NCI-H146 treated with DMSO at 0.1 percent for 48 hours (cell line): ENCODE measurements around the gene TCF25.
"Not testable (repeated sequence)": the region's sequence is repeated elsewhere in the genome, so short reads cannot be mapped to it uniquely, and the experiment has no call there.

ENCODE experiments used
- DNase-seq: peaks from one replicate; lab custom pipeline; 2025; ENCODE audit not compliant: unreplicated experiment; lab: John Stamatoyannopoulos, UW

Gene TCF25

GRCh38 chr16:89919535-89920406 is 46.4 kb downstream of the TCF25 start:
- no peak for DNase-seq

GRCh38 chr16:89920723-89921122 is 47.3 kb downstream of the TCF25 start:
- no peak for DNase-seq

DNA sequence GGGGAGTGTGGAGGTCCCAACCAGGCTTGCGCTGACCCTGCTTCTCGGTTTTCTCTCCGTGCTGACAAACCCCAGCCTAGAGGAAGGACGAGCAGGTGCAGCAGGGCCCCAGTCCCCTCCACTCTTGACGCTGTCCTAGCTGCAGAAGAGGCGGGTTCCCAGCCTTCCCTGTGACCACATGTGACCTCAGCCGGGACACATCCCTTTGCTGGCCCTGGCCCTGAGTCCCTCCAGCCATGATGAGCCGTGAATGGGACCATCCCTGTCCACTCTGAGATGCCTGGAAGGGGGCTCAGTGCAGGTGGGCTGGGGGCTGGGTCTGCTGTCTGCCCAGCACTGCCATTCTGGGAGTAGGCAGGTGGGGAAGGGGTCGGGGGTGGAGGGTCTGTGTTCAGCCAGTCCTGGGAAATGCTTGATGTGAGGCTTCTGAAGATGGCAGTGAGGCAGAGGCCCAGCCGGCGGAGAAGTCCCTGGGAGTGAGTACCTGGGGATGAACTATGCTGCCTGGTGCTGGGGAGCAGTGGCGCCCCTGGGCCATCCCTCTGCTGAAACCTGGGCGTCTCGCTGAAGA is 47.8 kb downstream of the TCF25 start:
- no peak for DNase-seq

- DNase-seq, result peak; percentile 17
These were observed 48.5 kb downstream of the TCF25 start for GRCh38 chr16:89921702-89922476.

DNA sequence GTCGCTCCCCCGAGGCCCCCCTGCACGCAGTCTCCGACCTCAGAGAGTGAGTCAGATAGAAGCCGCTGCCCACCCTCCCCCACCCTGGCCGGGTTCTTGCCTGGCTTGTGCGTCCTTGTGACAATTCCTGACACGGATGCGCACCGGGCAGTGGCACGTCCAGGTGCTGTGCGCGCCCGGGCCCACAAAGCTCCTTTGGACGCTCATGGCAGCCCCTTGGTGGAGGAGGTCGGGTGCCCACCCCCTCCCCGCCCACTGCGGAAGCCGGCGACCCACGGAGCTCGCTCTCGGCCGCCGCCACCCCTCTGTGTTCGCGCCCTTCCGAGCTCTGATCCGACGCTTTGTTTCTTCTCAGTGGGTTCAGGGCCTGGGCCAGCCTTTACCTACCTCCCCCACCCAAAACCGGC is 49.1 kb downstream of the TCF25 start:
- DNase-seq, result no peak

DNA sequence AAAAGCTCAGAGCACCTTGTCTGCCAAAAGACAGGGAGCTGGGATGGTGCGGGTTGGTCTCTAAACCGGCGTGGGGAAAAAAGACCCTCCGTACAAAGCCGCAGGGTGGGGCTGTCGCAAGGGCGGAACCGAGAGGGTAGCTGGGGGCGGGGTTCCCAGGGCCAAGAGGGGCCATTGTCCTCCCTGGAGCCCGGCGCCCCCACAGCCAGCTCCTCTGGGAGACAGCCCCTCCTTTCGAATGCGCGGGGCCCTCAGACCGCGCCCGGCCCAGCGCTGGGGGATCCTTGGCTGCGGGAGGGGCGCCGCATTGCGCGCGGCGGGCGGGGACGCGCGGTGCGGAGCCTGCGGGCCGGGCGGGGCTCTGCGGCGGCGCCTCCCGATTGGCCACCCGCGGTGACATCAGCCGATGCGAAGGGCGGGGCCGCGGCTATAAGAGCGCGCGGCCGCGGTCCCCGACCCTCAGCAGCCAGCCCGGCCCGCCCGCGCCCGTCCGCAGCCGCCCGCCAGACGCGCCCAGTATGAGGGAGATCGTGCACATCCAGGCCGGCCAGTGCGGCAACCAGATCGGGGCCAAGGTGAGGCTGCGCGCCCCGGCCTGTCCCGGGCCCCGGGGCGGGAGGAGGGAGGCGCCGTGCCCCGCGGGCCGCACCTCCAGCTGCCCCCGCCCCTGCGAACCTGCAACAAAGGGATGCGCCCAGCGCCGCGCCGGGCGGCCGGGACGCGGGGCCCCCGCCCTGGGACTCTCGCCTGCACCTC is 49.7 kb downstream of the TCF25 start, which contains the start of gene TUBB3:
Gene TUBB3 (plus strand): TSS at position 459 of the 756 bp plus-strand sequence. CDS start 60 bp downstream, at position 519.
- peak; percentile 56 for DNase-seq

GRCh38 chr16:89923640-89924296 is 50.4 kb downstream of the TCF25 start:
- DNase-seq, result peak; percentile 45

- DNase-seq, result peak; percentile 40
These were observed 51.0 kb downstream of the TCF25 start for GRCh38 chr16:89924297-89924924.

DNA sequence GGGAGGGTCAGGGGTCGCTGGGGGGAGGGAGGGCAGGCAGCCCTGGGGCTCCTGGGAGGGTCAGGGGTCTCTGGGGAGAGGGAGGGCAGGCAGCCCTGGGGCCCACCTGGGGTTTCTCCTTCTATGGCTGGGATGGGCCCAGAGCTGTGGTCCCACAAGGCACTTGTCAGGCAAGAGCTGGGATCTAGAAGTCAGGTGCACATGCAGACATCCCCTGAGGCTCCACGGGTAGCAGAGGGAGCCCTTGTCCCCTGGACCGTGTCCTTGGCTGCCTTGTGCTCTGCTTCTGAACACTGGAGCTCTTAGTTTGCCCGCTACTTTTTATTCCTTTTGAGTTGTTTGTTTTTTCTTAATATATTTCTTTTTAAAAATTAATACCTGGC is 51.5 kb downstream of the TCF25 start:
- DNase-seq, result no peak

- no peak for DNase-seq
These were observed 52.2 kb downstream of the TCF25 start for GRCh38 chr16:89925596-89926079.

DNA sequence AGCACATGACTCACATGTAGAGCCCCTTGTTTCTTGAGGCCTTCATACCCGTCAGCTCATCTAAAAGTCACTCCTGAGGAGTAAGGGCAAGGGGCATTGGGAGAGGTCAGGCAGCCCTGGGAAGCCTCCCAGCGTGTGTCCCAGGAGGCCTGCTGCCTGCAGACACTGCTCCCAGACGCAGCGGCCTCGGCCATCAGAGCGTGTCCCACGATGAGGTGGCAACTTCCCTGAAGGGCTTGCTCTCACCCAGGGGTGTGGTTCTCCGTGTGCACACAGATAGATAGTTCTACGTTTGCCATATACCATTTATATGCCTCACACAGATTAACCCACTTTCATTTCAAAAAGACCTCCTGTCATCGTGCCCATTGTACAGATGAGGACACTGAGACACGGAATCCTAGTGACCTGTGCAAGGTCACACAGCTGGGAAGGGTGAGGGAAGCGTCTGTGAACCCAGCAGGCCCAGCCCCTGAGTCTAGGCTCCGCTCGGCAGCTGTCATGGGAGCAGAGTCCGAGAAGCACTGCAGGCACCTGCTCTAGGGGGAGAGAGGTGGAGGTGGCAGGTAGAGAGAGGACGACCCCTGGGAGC is 58.0 kb downstream of the TCF25 start:
- DNase-seq, result no peak

- no peak for DNase-seq
These were observed 58.6 kb downstream of the TCF25 start for GRCh38 chr16:89931964-89932363.

GRCh38 chr16:89934019-89934418 is 60.6 kb downstream of the TCF25 start:
- not testable (repeated sequence) for DNase-seq

DNA sequence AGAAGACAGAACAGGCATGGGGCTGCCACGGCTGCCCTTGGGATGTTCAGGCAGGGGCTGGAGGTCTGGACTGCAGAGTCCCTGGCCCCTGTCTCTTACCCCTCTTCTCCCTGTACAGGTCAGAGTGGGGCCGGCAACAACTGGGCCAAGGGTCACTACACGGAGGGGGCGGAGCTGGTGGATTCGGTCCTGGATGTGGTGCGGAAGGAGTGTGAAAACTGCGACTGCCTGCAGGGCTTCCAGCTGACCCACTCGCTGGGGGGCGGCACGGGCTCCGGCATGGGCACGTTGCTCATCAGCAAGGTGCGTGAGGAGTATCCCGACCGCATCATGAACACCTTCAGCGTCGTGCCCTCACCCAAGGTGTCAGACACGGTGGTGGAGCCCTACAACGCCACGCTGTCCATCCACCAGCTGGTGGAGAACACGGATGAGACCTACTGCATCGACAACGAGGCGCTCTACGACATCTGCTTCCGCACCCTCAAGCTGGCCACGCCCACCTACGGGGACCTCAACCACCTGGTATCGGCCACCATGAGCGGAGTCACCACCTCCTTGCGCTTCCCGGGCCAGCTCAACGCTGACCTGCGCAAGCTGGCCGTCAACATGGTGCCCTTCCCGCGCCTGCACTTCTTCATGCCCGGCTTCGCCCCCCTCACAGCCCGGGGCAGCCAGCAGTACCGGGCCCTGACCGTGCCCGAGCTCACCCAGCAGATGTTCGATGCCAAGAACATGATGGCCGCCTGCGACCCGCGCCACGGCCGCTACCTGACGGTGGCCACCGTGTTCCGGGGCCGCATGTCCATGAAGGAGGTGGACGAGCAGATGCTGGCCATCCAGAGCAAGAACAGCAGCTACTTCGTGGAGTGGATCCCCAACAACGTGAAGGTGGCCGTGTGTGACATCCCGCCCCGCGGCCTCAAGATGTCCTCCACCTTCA is 61.5 kb downstream of the TCF25 start:
- no peak for DNase-seq

- not testable (repeated sequence) for DNase-seq
These were observed 62.2 kb downstream of the TCF25 start for GRCh38 chr16:89935620-89936019.

GRCh38 chr16:89936034-89936433 is 62.6 kb downstream of the TCF25 start:
- no peak for DNase-seq

DNA sequence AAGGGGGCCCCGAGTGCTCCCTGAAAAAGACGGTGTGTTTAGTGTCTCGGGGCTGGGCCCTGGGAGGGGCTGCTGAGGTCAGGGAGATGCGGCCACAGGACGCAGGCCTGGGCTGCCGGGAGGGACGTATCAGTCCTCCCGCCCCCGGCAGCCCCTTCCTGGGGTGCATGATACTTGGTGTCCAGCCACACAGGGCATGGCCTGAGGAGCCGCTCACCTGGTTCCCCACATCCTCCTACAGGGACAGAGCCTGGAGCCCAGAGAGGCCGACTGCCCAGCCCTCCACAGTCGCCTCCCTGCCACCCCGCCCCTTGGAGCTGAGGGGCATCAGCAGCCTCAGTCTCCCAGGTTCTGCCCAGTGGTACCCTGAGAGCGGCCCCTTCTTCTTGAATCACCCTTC is 63.1 kb downstream of the TCF25 start:
- DNase-seq, result no peak

GRCh38 chr16:89936981-89937380 is 63.6 kb downstream of the TCF25 start:
- DNase-seq, result no peak
